GM19240 (cell line): ENCODE data around the gene KCNC1.

ENCODE experiments used
- DNase-seq: peaks from one replicate; pipeline ENCODE4 v3.0.0; 2011; ENCODE audit warnings: low spot score; ENCODE audit not compliant: insufficient read length

Gene KCNC1

GRCh38 chr11:17734418-17734911, at the start of gene KCNC1:
Gene KCNC1 (plus strand): TSS chr11:17734781. CDS start chr11:17736003, 1,222 bp downstream.
- DNase-seq, result no peak

- no peak for DNase-seq
Measured at GRCh38 chr11:17686231-17686980, 48.2 kb upstream of the KCNC1 start.

DNA sequence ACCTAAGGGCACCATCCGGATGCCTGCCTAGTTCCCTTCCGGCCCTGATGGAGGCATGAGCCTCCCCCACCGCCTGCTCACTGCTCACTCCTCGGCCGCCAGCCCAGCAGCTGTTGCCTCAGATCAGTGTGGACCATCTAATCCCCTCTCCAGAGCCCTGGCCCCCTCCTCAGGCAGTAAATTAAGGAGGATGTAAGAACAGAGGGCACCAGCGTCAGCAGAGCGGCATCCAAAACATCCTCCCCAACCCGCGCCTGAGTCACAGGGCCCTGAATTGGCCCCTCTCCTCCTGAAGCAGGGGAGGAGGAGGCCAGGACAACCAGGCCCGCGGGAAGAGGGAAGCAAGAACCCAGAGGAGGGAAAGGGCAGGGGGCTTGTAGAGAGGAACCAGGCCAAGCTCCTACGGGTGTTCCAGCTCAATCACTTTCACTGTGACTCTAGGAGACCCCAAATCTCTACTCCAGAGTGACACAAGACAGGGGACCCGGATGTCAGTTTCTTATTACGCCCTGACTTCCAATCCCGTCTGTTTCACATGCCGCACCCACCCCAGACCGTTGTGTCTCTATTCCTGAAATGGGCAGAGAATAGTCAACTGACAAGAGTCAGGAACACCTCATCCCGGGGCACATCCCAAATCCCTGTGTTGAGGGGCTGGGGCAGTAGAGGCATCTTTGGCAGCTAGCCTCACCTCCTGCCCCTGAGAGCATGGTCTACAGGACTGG, 46.5 kb upstream of the KCNC1 start:
- no peak for DNase-seq

DNA sequence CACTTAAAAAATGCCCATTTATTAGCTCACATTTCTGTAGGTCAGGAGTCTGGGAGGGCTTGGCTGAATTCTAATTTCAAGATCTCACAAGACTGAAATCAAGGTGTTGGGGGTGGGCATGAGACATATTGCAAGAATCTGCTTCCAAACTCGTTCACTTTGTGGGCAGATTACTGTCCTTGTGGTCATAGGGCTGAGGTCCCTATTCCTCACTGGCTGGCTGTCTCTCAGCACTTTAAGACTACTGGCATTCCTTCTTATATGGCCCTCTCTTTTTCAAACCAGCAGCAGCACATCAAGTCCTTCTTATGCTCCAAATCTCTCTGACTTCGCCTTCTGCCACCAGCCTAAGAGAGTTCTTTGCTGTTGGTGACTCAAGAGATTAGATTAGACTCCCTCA, 43.0 kb upstream of the KCNC1 start:
- no peak for DNase-seq

GRCh38 chr11:17691976-17692375, 42.6 kb upstream of the KCNC1 start:
- DNase-seq, result no peak

GRCh38 chr11:17692931-17693330, 41.6 kb upstream of the KCNC1 start:
- DNase-seq, result no peak

DNA sequence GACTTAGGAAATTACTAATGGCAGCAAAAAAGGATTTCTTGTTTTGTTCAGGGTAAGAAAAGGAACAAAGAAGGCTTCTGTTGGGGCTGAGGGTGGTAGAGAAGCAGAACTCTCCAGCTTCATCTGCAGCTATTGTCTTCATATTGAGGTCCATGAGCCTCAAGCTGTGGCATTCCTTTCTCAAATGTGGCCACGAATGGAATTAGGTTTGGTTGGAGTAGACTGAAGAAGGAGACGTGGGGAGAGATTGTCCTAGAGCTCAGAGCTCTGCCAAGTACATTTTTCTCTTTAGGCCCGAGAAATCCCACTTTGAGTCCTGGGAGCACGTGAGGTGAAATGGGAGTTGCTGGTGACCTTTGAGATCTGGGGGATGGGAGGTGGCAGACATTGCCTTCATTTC, 41.0 kb upstream of the KCNC1 start:
- no peak for DNase-seq

DNA sequence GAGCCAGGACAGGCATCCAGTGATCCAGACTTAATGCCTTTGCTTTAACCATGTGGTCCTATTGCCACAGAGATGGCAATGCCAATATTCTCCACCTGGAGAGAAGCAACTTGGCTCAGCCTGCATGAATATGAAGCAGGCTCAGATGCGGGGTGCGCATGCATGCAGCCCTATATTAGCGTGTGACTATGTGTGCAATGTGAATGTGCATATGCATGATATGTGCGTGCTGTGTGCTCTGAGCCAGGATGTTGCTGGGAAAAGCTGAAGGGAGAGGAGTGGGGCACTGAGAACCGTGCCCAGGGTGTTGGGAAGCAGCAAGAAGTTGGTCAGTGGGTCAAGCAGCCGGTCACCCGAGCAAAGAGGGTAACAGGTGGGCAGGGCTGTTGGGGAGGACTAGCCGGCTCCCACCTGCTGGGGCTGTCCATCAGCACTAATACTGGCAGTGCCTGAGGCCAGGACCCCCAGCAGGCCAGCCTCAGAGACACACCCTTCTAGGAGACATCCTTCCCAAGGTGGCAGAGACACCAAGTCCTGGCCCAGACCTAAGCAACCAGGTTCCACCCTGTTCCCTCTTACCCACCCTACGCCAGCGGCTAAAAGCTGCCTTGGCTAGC, 40.0 kb upstream of the KCNC1 start:
- DNase-seq, result no peak

- DNase-seq, result no peak
Measured at GRCh38 chr11:17695454-17696441, 38.8 kb upstream of the KCNC1 start.

GRCh38 chr11:17696741-17697140, 37.8 kb upstream of the KCNC1 start:
- DNase-seq, result no peak

- no peak for DNase-seq
Measured at GRCh38 chr11:17697175-17697949, 37.2 kb upstream of the KCNC1 start.

DNA sequence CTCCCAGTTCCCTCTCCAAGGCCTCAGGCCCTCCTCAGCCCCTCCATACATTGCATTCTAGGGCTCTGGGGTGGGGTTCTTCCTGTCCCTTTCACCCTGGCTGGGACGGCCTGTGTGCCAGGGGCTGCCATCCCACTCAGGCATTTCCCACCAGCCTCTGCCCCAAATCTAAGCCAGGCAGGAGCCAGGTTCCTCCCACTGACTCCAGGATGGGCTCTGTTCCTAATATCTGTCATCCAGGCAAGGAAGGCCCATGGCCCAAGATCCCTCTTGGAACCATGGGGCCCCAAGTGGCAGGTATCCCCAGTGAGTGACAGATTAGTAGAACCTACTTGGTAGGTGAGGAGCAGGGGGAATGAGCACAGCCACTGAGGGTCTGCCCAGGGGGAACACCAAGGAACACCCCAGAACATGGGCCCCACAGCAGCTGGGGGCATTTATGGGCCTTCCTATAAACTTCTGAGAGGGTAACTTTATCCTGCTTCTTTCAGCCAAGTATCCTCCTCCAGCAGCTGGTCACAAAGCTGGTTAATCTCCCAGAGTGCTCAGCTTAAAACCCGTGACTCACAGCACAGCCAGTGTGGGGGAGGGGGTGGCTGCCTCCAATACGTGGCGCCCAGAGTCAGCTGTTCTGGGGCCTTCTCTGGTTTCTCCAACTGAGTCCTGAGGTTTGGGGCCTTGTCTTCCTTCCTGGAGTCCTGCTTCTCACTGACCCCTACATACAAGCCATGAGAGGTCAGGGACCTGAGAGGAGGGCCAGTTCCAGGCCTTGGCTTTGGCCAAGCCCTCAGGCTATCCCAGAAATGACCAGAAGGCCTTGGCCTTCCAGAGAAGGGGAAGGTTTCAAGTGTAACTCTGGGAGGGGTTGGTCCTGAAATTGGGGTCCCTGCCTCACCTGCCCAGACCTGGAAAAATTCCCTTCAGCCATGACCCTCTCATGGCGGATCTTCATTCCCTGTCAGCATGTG, 35.1 kb upstream of the KCNC1 start:
- DNase-seq, result no peak

GRCh38 chr11:17700991-17701390, 33.6 kb upstream of the KCNC1 start:
- no peak for DNase-seq

- DNase-seq, result no peak
Measured at GRCh38 chr11:17702876-17703275, 31.7 kb upstream of the KCNC1 start.

GRCh38 chr11:17703951-17704350, 30.6 kb upstream of the KCNC1 start:
- peak; percentile 26 for DNase-seq

DNA sequence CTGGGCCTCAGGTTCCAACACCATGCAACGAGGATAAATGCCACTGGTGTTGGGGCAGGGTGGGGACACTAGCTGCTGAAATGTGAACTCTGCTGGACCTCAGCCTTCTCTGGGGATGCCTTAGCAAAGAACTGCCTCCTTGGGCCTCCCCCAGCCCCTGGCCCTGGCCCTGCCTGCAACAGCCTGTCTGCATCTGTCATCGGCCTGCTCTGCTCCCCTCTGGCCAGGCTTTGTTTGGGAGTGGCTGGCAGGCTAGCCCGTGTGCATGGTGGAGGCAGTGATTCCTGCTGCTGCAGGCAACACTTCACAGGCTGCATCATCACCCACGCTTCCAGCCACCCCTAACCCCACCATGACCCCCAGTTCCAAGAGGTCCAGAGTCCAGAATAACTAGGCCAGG, 26.8 kb upstream of the KCNC1 start:
- DNase-seq, result no peak

DNA sequence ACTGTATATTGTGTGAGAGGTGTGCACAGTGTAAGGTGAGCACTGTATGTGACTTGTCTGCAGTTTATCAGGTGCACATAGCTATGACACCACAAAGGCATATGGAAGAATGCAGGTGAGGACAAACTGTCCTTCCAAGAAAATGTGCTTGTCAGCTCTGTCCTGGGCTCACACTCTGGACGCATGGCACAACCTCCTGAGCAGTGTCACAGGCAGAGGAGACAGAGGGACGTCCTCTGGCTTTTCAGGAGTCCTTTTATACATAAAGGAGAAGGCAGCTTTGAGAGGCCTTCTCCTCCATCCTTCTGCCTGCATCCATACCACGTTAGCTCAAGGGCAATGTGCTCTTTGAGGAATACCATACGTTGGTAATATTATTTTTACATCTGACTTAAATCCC, 22.7 kb upstream of the KCNC1 start:
- DNase-seq, result no peak

DNA sequence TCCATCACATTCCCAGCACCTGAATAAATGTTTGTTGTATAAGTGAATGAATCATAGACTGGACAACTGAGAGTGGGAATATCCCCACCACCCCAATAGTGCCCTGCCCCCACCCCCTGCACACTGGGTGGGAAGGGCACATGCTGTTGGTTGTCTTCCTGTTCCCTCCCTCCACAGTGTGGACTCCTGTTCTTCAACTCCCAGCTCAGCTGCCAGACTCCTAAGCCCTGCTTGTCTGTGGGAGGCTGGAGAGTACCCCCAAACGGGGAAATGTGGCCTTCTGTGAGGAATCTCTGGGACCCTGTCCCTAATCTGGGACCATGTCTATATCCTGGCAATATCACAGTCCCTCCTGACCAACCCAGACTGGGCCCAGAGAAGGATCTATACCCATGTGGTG, 20.7 kb upstream of the KCNC1 start:
- no peak for DNase-seq

GRCh38 chr11:17714356-17714854, 20.2 kb upstream of the KCNC1 start:
- DNase-seq, result no peak
